Endothelial cell of umbilical vein (primary cell): ENCODE measurements around the gene C12orf76. TPM values are rescaled to one million over a fixed set of nuclear protein-coding genes. Genes with fewer than 3 reads are reported as not detected.

Experiments used
- BruUV-seq: library from RNA; stranded (reverse); fragments of 400-500 nt; replicated peaks from 2 replicates; lab custom pipeline; 2021; lab: Mats Ljungman, UMichigan
- CTCF ChIA-PET: fragments of 300-600, 350-600 bp; sonication (Branson Sonifier 250); formaldehyde crosslinking; loops from one replicate; lab custom pipeline; 2021; ENCODE audit warnings: antibody characterized with exemption, inconsistent platforms; lab: Charles Lee
- POLR2A ChIA-PET: fragments of 300-600, 350-600 bp; sonication (Branson Sonifier 250); formaldehyde crosslinking; loops from one replicate; lab custom pipeline; 2021; ENCODE audit warnings: antibody characterized with exemption, inconsistent platforms; lab: Charles Lee
- DNase-seq: peaks from one replicate; pipeline ENCODE4 v3.0.0-alpha.2; 2011; ENCODE audit warnings: low read depth, low spot score
- FAIRE-seq: peaks from 2 replicates; lab custom pipeline; 2011; peaks lifted over from hg19 to GRCh38; lab: Jason Lieb, UNC
- H2AFZ ChIP-seq: 2 replicates; pipeline ENCODE4 v1.6.0; 2012; ENCODE audit warnings: low read depth, low read length, control low read depth, inconsistent platforms
- H3K27ac ChIP-seq: 2 replicates; pipeline ENCODE4 v1.5.1; 2011; ENCODE audit warnings: low read depth, mild to moderate bottlenecking, control low read depth, low read length, moderate library complexity; ENCODE audit not compliant: insufficient read depth
- H3K27me3 ChIP-seq, 2 experiments: 2 replicates each; pipeline versions ENCODE4 v1.6.0 to v1.6.1; 2011; ENCODE audit warnings: low read length in 2 of 2, mixed read lengths in 1 of 2; ENCODE audit not compliant: control insufficient read depth in 2 of 2, insufficient read depth in 2 of 2
- H3K36me3 ChIP-seq, 2 experiments: 2 replicates in 1 of 2; 3 replicates in 1 of 2; pipeline ENCODE4 v1.5.1; 2011; ENCODE audit warnings: low read length in 2 of 2, mild to moderate bottlenecking in 1 of 2, moderate library complexity in 1 of 2; ENCODE audit not compliant: control insufficient read depth in 2 of 2, insufficient read depth in 2 of 2; ENCODE audit errors: extremely low read depth in 1 of 2
- H3K4me1 ChIP-seq: 3 replicates; pipeline ENCODE4 v1.5.1; 2011; ENCODE audit warnings: mild to moderate bottlenecking, low read length; ENCODE audit not compliant: control insufficient read depth, insufficient read depth; ENCODE audit errors: extremely low read depth
- H3K4me2 ChIP-seq: 2 replicates; pipeline ENCODE4 v1.6.1; 2011; ENCODE audit warnings: low read length, control low read depth, mixed read lengths; ENCODE audit not compliant: insufficient read depth
- H3K4me3 ChIP-seq, 3 experiments: fragments of 200-600 bp in 1 of 3; sonication (generic), shearing (Covaris generic) in 1 of 3; replicated peaks in 1 of 3; 2 replicates each; pipeline ENCODE4 v1.5.1; 2011 to 2016; ENCODE audit warnings: control low read depth in 3 of 3, low read length in 3 of 3, mild to moderate bottlenecking in 2 of 3, inconsistent platforms in 1 of 3, low read depth in 1 of 3, moderate library complexity in 1 of 3; ENCODE audit not compliant: insufficient read depth in 1 of 3
- H3K79me2 ChIP-seq: 2 replicates; pipeline ENCODE4 v1.6.0; 2012; ENCODE audit warnings: low read length, inconsistent platforms; ENCODE audit not compliant: control insufficient read depth, insufficient read depth
- H3K9ac ChIP-seq: replicated peaks from 2 replicates; pipeline ENCODE3; 2011; ENCODE audit warnings: low read length, control low read depth; ENCODE audit not compliant: insufficient read depth; ENCODE audit errors: extremely low read depth
- H3K9me1 ChIP-seq: replicated peaks from 3 replicates; pipeline ENCODE4 v1.6.0; 2011; ENCODE audit warnings: mild to moderate bottlenecking, low read length; ENCODE audit not compliant: control insufficient read depth, insufficient read depth; ENCODE audit errors: extremely low read depth
- H3K9me3 ChIP-seq: replicated peaks from 2 replicates; pipeline ENCODE4 v1.5.1; 2012; ENCODE audit warnings: low read length, inconsistent platforms; ENCODE audit not compliant: control insufficient read depth, insufficient read depth
- H4K20me1 ChIP-seq: replicated peaks from 2 replicates; pipeline ENCODE3; 2011; ENCODE audit warnings: mild to moderate bottlenecking, low read length; ENCODE audit not compliant: control insufficient read depth, insufficient read depth; ENCODE audit errors: extremely low read depth
- CTCF ChIP-seq, 2 donors: IDR thresholded peaks; 1 replicate in 1 of 2; 2 replicates in 1 of 2; pipeline ENCODE4 v1.5.1; 2011; ENCODE audit warnings: low read length in 2 of 2, mild to moderate bottlenecking in 2 of 2, moderate library complexity in 2 of 2, control low read depth in 1 of 2, inconsistent platforms in 1 of 2, low read depth in 1 of 2; ENCODE audit not compliant: insufficient read depth in 1 of 2; ENCODE audit errors: extremely low read depth in 1 of 2
- EZH2 ChIP-seq: IDR thresholded peaks from 2 replicates; pipeline ENCODE4 v1.6.1; 2012; ENCODE audit warnings: borderline replicate concordance, low read depth, mild to moderate bottlenecking, moderate library complexity, low read length, inconsistent platforms; ENCODE audit not compliant: severe bottlenecking
- FOS ChIP-seq: IDR thresholded peaks from 2 replicates; pipeline ENCODE4 v1.6.1; 2011; ENCODE audit warnings: mild to moderate bottlenecking, low read length, moderate library complexity, borderline replicate concordance; ENCODE audit not compliant: insufficient read depth
- GATA2 ChIP-seq: IDR thresholded peaks from 2 replicates; pipeline ENCODE4 v1.7.0; 2011; ENCODE audit warnings: low read depth, mild to moderate bottlenecking, moderate library complexity, mixed read lengths, low read length; ENCODE audit not compliant: insufficient read length, insufficient read depth
- JUN ChIP-seq: IDR thresholded peaks from 2 replicates; pipeline ENCODE4 v1.6.1; 2011; ENCODE audit warnings: borderline replicate concordance, low read depth; ENCODE audit not compliant: insufficient read length, insufficient read depth
- MAX ChIP-seq: IDR thresholded peaks from 2 replicates; pipeline ENCODE4 v1.6.1; 2011; ENCODE audit not compliant: insufficient read depth, insufficient read length
- MYC ChIP-seq: IDR thresholded peaks from one replicate; pipeline ENCODE4 v1.6.1; 2011; ENCODE audit warnings: mild to moderate bottlenecking, low read depth, low read length
- POLR2A ChIP-seq: IDR thresholded peaks from 2 replicates; pipeline ENCODE4 v1.6.1; 2012; ENCODE audit warnings: low read depth, mild to moderate bottlenecking, control low read depth, low read length
- POLR2AphosphoS5 ChIP-seq: IDR thresholded peaks from 2 replicates; pipeline ENCODE4 v1.6.1; 2012; ENCODE audit warnings: low read depth, mild to moderate bottlenecking, control low read depth, low read length, moderate library complexity; ENCODE audit not compliant: insufficient read depth
- dilution Hi-C: fragments of 300-500 bp; cut with MboI; formaldehyde crosslinking; loops from one replicate; pipeline ENCODE4 v1.15.0; 2019; ENCODE audit warnings: low sequenced_read_pairs; ENCODE audit not compliant: extremely low pct_ligation_motif_present
- intact Hi-C: fragments of 100-400 bp; cut with micrococcal nuclease; formaldehyde crosslinking; loops from one replicate; pipeline ENCODE4 v1.10.0; 2022
- polyA plus RNA-seq, 4 experiments: library from polyadenylated mRNA; depleted of rRNA in 3 of 4; stranded (reverse) in 3 of 4; unstranded in 1 of 4; fragments of >200 nt; gene quantifications; 2 replicates each; pipeline versions ENCODE4 v1.2.1 to v1.2.3, GENCODE V29; 2011 to 2012; ENCODE audit warnings: missing spikeins in 1 of 4
- total RNA-seq: library from RNA; stranded (reverse); gene quantifications from 2 replicates; pipeline ENCODE4 v1.2.3, GENCODE V29; 2021

The C12orf76 gene
- total and polyA plus RNA-seq, 2 donors (not counting 3 experiments of a cell fraction or from before 2014, with no cell fraction given), result 13.4 to 17.1 TPM

- H3K79me2 ChIP-seq, result peaks cover 16% of the 10 kb centered on the region
- no peak for FAIRE-seq
- ChIA-PET CTCF (interaction anchor here (1.0 to 1.5 kb wide), 2 partner anchors 18 to 385 kb away, joined by 3 read pairs; no protein-coding TSS in a partner anchor), POLR2A (no interaction called here)
- BruUV-seq, result no TSS peak
- H4K20me1 ChIP-seq, result no peaks in the 10 kb centered on the region
- no peak overlapping the region for H3K9ac ChIP-seq
- H3K27me3 ChIP-seq, result no peaks in the 10 kb centered on the region
- no peaks in the 10 kb centered on the region for H3K9me3 ChIP-seq
- no peak for TF ChIP-seq MYC
- no peak for TF ChIP-seq POLR2A
- no peak for TF ChIP-seq POLR2AphosphoS5
- no peak for TF ChIP-seq FOS
- TF ChIP-seq MAX, result no peak
- TF ChIP-seq EZH2, result no peak
- no peak for TF ChIP-seq CTCF (IDR thresholded peaks at IDR 0.05; ENCODE audit: extremely low read depth in 1 of 2, insufficient read depth in 1 of 2, low read depth in 1 of 2, low read length in 2 of 2)
- TF ChIP-seq GATA2, result no peak
- TF ChIP-seq JUN, result no peak
- H3K4me1 ChIP-seq, result peaks cover 16% of the 10 kb centered on the region
- dilution Hi-C loops, result no loop called here
- no peaks in the 10 kb centered on the region for H3K9me1 ChIP-seq
- H3K27ac ChIP-seq, result no peak overlapping the region
- H2AFZ ChIP-seq, result no peak overlapping the region
- intact Hi-C loops, result no loop called here
- H3K36me3 ChIP-seq, result peaks cover 4 to 7% of the 10 kb centered on the region in 2 experiments
- no peak for DNase-seq
- no peak overlapping the region for H3K4me2 ChIP-seq
- H3K4me3 ChIP-seq, result no peak overlapping the region
These were observed 1.7 kb downstream of the C12orf76 start for GRCh38 chr12:110046451-110047187.
